NB4 (cell line): ENCODE data around the gene CWC15.
"Not testable (repeated sequence)": the region's sequence is repeated elsewhere in the genome, so short reads cannot be mapped to it uniquely, and the experiment has no call there.

ENCODE experiments used
- CTCF ChIP-seq: IDR thresholded peaks from one replicate; pipeline ENCODE4 v1.5.1; 2012; ENCODE audit warnings: low read depth, low read length
- MAX ChIP-seq: IDR thresholded peaks from 2 replicates; pipeline ENCODE4 v1.6.1; 2011; ENCODE audit warnings: low read depth, low read length
- POLR2A ChIP-seq: IDR thresholded peaks from 2 replicates; pipeline ENCODE4 v1.6.1; 2011; ENCODE audit warnings: mild to moderate bottlenecking; ENCODE audit not compliant: insufficient read length; ENCODE audit errors: extremely low read depth

DNA sequence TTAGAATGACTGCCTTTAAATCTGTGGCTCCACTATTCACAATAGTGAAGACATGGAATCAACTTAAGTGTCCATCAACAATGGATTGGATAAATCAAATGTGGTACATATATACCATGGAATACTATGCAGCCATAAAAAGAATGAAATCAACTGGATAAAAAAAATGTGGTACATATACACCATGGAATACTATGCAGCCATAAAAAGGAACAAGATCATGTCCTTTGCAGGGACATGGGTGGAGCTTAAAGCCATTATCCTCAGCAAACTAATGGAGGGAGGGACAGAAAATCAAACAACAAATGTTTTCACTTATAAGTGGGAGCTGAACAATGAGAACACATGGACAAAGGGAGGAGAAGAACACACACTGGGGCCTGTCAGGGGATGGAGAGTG lies 41.3 kb downstream of the CWC15 start:
- not testable (repeated sequence) for TF ChIP-seq CTCF, POLR2A, MAX
